Measurements from ENCODE around the gene OPN3.

DNA sequence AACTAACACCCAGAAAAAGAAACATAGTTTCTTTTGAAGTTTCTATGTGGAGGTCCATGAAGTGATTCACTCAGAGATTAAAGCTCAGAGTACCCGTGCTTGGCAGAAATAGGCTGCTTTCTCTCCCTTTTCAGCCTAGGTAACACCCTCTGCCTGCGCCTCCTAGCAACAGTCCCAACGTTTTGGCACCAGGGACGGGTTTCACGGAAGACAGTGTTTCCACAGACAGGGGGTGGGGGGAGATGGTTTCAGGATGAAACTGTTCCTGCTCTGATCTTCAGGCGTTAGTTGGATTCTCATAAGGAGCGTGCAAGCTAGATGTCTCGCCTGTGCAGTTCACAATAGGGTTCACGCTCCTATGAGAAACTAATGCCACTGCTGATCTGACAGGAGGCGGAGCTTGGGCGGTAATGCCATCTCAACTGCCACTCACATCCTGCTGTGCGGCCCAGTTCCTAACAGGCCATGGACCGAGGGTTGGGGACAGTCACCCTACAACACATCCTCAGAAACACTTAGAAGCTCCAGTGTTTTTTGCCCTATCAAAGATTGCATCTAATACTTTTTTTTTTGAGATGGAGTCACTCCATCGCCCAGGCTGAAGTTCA lies 53.2 kb downstream of the OPN3 start:
- TF ChIP-seq CTCF (conservative IDR thresholded peaks at IDR 0.05 in 1 of 2, IDR thresholded peaks at IDR 0.05 in 1 of 2; ENCODE audit: extremely low read depth in 1 of 2, insufficient read depth in 1 of 2, low read depth in 1 of 2, low read length in 2 of 2) (no peak), EZH2 (IDR thresholded peaks at IDR 0.05; ENCODE audit: borderline replicate concordance, low read length) (no peak)
